Right lobe of liver (tissue), 6 donors: ENCODE measurements around the gene PIGBOS1. TPM values are rescaled to one million over a fixed set of nuclear protein-coding genes. Genes with fewer than 3 reads are reported as not detected.

Experiments
- ATAC-seq, 4 donors: fragments of 200-7000 bp; cut with Tn5 transposase; one replicate each; pipeline ENCODE4 v1.9.1; 2020; ENCODE audit warnings: mild to moderate bottlenecking in 4 of 4, moderate library complexity in 4 of 4
- DNase-seq, 3 donors: peaks; one replicate each; pipeline ENCODE4 v3.0.0-alpha.2; 2020
- H3K27ac ChIP-seq, 3 donors: fragments of 200-600 bp; one replicate each; pipeline ENCODE4 v1.8.0; 2022
- H3K27me3 ChIP-seq, 2 donors: fragments of 200-600 bp; one replicate each; pipeline ENCODE4 v1.8.0; 2022
- H3K36me3 ChIP-seq, 4 donors: fragments of 200-600 bp; sonication (generic) in 1 of 4; one replicate each; pipeline versions ENCODE4 v1.5.1 to v1.8.0; 2017 to 2022; ENCODE audit warnings: control low read depth in 1 of 4
- H3K4me1 ChIP-seq, 4 donors: fragments of 200-600 bp; sonication (generic) in 1 of 4; one replicate each; pipeline versions ENCODE4 v1.5.1 to v1.8.0; 2017 to 2022; ENCODE audit warnings: control low read depth in 1 of 4
- H3K4me3 ChIP-seq, 3 donors: fragments of 200-600 bp; one replicate each; pipeline ENCODE4 v1.8.0; 2022
- H3K9me3 ChIP-seq, 4 donors: fragments of 200-600 bp; sonication (generic) in 1 of 4; one replicate each; pipeline versions ENCODE4 v1.5.1 to v1.8.0; 2017 to 2022; ENCODE audit warnings: control low read depth in 1 of 4
- POLR2A ChIP-seq: fragments of 450-650 bp; IDR thresholded peaks from one replicate; pipeline ENCODE4 v1.6.1; 2017; ENCODE audit warnings: antibody characterized with exemption, mild to moderate bottlenecking
- WGBS: methylation state at CpG from one replicate; pipeline ENCODE4 v1.1.6; 2018; ENCODE audit warnings: low coverage, low lambda C conversion rate; ENCODE audit not compliant: insufficient coverage; ENCODE audit errors: missing lambda C conversion rate; 5-methylcytosine and 5-hydroxymethylcytosine counted together
- intact Hi-C, 2 donors: fragments of 100-400 bp; cut with DNase I; formaldehyde crosslinking; loops; one replicate each; pipeline versions ENCODE4 v1.11.2 to v1.14.1; 2022
- total RNA-seq, 6 experiments: library from RNA; depleted of rRNA in 2 of 6; stranded (reverse); fragments of >200 nt in 2 of 6; fragmentation: NEBNext Ultra II Directional in 3 of 6; extraction: Animal tissue kit (Norgen Biotek cat#: 25700) in 3 of 6; gene quantifications; one replicate each; pipeline versions ENCODE4 v1.1.0 to v1.2.4, GENCODE V29; 2016 to 2023
- TF ChIP-seq, protein P1 (sequence below), 4 donors: fragments of 200-600 bp in 3 of 4; fragments of 450-650 bp in 1 of 4; IDR thresholded peaks; one replicate each; pipeline versions ENCODE4 v1.5.1 to v1.8.0; 2016 to 2022; ENCODE audit warnings: antibody characterized with exemption in 4 of 4, mild to moderate bottlenecking in 2 of 4
- donor health status: DM: no; HTN: yes; CAD: no.
- donor health status: DM: no; HTN: no; CAD: no.
- donor health status: DM: no; HTN: no; CAD: no.
- donor health status: DM: no; HTN: yes; CAD: no.
- donor health status: DM: no; HTN: yes; CAD: no.

Gene PIGBOS1
- total RNA-seq, 6 experiments from 2014 or later = 4.2 to 36.1 (median 5.8) TPM

DNA sequence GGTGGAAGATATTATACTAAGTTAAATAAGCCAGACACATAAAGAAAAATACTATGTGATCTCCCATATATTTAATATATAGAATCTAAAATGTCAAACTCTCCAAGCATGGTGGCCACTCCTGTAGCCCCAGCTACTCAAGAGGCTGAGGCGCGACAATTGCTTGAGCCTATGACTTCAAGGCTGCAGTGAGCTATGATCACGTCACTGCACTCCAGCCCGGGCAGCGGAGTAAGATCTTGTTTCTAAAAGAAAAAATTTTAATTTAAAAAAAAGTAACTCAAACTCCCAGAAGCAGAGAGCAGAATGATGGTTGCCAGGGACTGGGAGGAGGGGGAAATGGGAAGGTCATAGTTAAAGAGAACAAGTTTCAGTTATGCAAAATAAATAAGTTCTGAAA lies 42.6 kb downstream of the PIGBOS1 start:
- no peak for TF ChIP-seq POLR2A
- TF ChIP-seq, protein P1, sequence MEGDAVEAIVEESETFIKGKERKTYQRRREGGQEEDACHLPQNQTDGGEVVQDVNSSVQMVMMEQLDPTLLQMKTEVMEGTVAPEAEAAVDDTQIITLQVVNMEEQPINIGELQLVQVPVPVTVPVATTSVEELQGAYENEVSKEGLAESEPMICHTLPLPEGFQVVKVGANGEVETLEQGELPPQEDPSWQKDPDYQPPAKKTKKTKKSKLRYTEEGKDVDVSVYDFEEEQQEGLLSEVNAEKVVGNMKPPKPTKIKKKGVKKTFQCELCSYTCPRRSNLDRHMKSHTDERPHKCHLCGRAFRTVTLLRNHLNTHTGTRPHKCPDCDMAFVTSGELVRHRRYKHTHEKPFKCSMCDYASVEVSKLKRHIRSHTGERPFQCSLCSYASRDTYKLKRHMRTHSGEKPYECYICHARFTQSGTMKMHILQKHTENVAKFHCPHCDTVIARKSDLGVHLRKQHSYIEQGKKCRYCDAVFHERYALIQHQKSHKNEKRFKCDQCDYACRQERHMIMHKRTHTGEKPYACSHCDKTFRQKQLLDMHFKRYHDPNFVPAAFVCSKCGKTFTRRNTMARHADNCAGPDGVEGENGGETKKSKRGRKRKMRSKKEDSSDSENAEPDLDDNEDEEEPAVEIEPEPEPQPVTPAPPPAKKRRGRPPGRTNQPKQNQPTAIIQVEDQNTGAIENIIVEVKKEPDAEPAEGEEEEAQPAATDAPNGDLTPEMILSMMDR (IDR thresholded peaks at IDR 0.05) = no peak
- H3K4me3 ChIP-seq = no peak overlapping the region
- H3K27ac ChIP-seq = no peak overlapping the region
- no peaks in the 10 kb centered on the region for H3K36me3 ChIP-seq
- ATAC-seq (no peak), DNase-seq (no peak)
- no peaks in the 10 kb centered on the region for H3K27me3 ChIP-seq
- 88% methylated on average over 5 of the region's 5 CpGs for WGBS
- no peaks in the 10 kb centered on the region for H3K4me1 ChIP-seq
- intact Hi-C loops = no loop called here
- no peaks in the 10 kb centered on the region for H3K9me3 ChIP-seq

DNA sequence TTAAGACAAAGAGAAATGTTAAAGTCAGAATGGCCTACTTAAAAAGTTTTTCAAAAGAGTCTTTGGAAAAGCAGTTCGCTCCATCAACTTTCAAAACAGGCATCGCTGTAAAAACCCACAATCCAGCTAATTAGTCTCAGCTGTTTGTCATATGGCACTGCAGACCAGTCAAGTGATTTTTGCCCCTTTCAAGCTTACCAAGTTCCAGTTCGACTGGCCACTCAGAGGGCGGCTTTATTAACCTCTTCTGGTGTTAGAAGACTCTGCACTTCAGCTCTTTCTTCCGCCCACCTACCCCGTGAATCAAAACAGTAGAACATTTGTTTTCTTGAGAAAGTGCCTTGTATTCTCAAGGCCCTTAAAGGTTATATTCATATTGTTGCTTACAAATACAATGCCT lies 48.6 kb downstream of the PIGBOS1 start:
- intact Hi-C loops = no loop called here

DNA sequence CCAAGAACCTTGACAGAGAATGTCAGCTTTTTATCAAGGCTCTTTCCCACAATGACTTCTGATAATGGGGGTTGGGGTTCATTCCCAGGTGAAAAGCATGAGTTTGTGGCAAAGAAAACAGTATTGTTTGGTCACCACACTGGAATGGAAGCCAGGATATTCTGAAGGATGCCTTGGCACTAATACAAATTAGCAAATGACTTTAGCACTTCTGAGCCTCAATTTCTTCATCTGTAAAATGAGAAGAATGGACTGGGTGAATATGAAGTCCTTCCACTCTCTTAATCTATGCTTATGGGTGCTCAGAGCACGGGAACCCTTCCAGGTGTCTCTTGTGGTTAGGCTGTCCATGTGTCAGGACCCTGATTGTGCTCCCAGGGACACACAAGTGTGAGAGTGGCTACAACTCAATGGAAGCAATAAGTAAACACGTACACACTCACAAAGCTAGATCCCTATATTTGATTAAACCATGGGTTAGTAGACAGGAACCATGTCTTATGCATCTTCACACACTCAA lies 50.7 kb downstream of the PIGBOS1 start:
- no peaks in the 10 kb centered on the region for H3K4me1 ChIP-seq
- intact Hi-C loops = no loop called here
- 78% methylated on average over 2 of the region's 2 CpGs for WGBS
- no peaks in the 10 kb centered on the region for H3K36me3 ChIP-seq
- ATAC-seq (no peak), DNase-seq (no peak)
- H3K27ac ChIP-seq = no peak overlapping the region
- H3K4me3 ChIP-seq = no peak overlapping the region
- TF ChIP-seq POLR2A = no peak
- TF ChIP-seq, protein P1 (IDR thresholded peaks at IDR 0.05) = no peak
- H3K27me3 ChIP-seq = no peaks in the 10 kb centered on the region
- H3K9me3 ChIP-seq = no peaks in the 10 kb centered on the region

More for the DNA sequence above, 48.6 kb downstream of the PIGBOS1 start:
- 79% methylated on average over 6 of the region's 6 CpGs for WGBS
- Histone ChIP-seq H3K9me3 (no peaks in the 10 kb centered on the region), H3K4me1 (no peaks in the 10 kb centered on the region), H3K27ac (no peak overlapping the region), H3K27me3 (no peaks in the 10 kb centered on the region), H3K4me3 (no peak overlapping the region), H3K36me3 (no peaks in the 10 kb centered on the region)
- DNase-seq = no peak
- TF ChIP-seq, protein P1 (IDR thresholded peaks at IDR 0.05) = no peak
- no peak for TF ChIP-seq POLR2A
- no peak for ATAC-seq

DNA sequence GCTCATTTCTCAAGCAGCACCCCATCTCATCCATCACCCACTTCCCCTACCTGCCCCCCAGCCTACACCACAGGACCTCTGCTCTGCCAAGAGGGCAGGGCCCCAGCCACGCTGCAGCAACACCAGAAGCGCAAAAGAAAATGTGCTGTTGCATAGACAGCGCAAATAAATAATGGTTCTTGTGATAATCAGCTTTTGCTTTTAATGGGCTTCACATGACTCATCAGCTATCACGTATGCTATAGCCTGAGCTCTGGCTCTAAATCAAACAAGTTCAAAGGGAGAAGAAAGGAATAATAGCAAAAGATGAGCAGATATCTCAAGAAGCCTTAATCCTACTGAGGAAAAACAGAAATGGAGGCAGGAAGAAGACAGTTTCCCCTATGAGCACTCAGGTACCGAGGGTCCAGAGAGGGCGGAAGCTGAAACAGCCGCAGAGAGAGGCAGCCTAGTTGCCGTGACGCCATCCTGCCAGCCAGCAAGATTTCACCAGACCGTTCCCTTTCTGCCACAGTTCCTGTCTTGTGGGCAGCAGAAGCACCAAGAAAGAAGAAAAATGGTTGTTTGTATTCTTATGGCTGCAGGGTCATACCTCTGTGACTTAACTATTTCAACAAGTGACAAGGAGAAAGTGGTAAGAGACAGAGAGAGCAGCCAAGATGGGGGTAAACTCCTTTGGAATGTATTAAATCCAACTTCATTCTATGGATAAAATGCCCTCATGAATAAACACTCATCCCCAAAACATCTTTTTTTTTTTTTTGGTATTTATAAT lies 51.3 kb downstream of the PIGBOS1 start:
- TF ChIP-seq, protein P1 (IDR thresholded peaks at IDR 0.05) = no peak
- no peak for TF ChIP-seq POLR2A

More for the DNA sequence above, 51.3 kb downstream of the PIGBOS1 start:
- 66% methylated on average over 9 of the region's 10 CpGs for WGBS
- peak; percentile 72 to 83 (median 74) for ATAC-seq
- Histone ChIP-seq H3K4me1 (no peaks in the 10 kb centered on the region), H3K9me3 (no peaks in the 10 kb centered on the region), H3K36me3 (no peaks in the 10 kb centered on the region), H3K27ac (peak overlapping the region in 1 of 3 donors; percentile 30), H3K4me3 (no peak overlapping the region), H3K27me3 (no peaks in the 10 kb centered on the region)
- DNase-seq = peak in 2 of 3 donors; percentile 50 to 63
- intact Hi-C loops = no loop called here

Other genes with a start within 250 kb of the PIGBOS1 start
- 10 to 100 TPM; 13.2 to 27.7 (median 20.2) TPM for gene RSL24D1, start 122.2 kb downstream of the PIGBOS1 start, total RNA-seq
- gene RAB27A, start 29.3 kb downstream of the PIGBOS1 start, total RNA-seq = 10 to 100 TPM; 15.9 to 41.4 (median 21.0) TPM
- 10 to 100 TPM in 1 of 6 experiments, 1 to 10 TPM in 5; 5.1 to 10.0 (median 6.5) TPM for gene PIGB, start 99 bp upstream of the PIGBOS1 start, total RNA-seq
- gene CCPG1, start 89.2 kb upstream of the PIGBOS1 start, total RNA-seq = 10 to 100 TPM; 47.3 to 73.1 (median 57.3) TPM
- gene PIERCE2, start 89.4 kb upstream of the PIGBOS1 start, total RNA-seq = 1 to 10 TPM in 3 of 6 experiments, under 1 TPM in 2, not detected in 1; 0.31 to 1.8 (median 1.3) TPM
- under 1 TPM in 1 of 6 experiments, not detected in 5; 0.19 TPM for gene DNAAF4, start 189.1 kb upstream of the PIGBOS1 start, total RNA-seq